HepG2 (cell line): ENCODE results near the gene C2orf80. TPM values are rescaled to one million over a fixed set of nuclear protein-coding genes. Genes with fewer than 3 reads are reported as not detected.
A peak's percentile ranks its signal among the peaks of the same experiment; 100 is the strongest.

Source experiments
- ARID4A ChIP-seq: sonication (generic); formaldehyde crosslinking; IDR thresholded peaks from 2 replicates; pipeline ENCODE4 v1.5.0; 2020; ENCODE audit warnings: mild to moderate bottlenecking, missing genetic modification reagents, borderline replicate concordance
- CREB3 ChIP-seq: sonication (generic); formaldehyde crosslinking; IDR thresholded peaks from 2 replicates; pipeline ENCODE4 v1.5.0; 2020; ENCODE audit warnings: missing genetic modification reagents
- DMAP1 ChIP-seq: IDR thresholded peaks from 2 replicates; pipeline ENCODE4 v1.6.1; 2016
- FOXA3 ChIP-seq: IDR thresholded peaks from 2 replicates; pipeline ENCODE4 v1.6.1; 2016; ENCODE audit warnings: missing genetic modification reagents, missing compliant biosample characterization
- GFI1 ChIP-seq: sonication (generic); formaldehyde crosslinking; IDR thresholded peaks from 2 replicates; pipeline ENCODE4 v1.5.0; 2020; ENCODE audit warnings: missing genetic modification reagents, mild to moderate bottlenecking, borderline replicate concordance
- IKZF1 ChIP-seq: fragments of 450-650 bp; IDR thresholded peaks from 2 replicates; pipeline ENCODE4 v1.7.1; 2016
- IRF9 ChIP-seq: sonication (generic); formaldehyde crosslinking; IDR thresholded peaks from 2 replicates; pipeline ENCODE4 v1.8.0; 2022; ENCODE audit warnings: missing genetic modification reagents, mild to moderate bottlenecking, borderline replicate concordance
- MXD4 ChIP-seq: IDR thresholded peaks from 2 replicates; pipeline ENCODE4 v1.6.1; 2016; ENCODE audit warnings: mild to moderate bottlenecking, missing biosample characterization, missing genetic modification reagents
- NBN ChIP-seq: fragments of 450-650 bp; conservative IDR thresholded peaks from 2 replicates; pipeline ENCODE4 v1.6.1; 2017
- RNF2 ChIP-seq: fragments of 450-650 bp; conservative IDR thresholded peaks from 2 replicates; pipeline ENCODE4 v1.6.1; 2016; ENCODE audit warnings: low read depth
- RXRA ChIP-seq: sonication (generic); formaldehyde crosslinking; IDR thresholded peaks from 2 replicates; pipeline ENCODE4 v1.5.1; 2020; ENCODE audit warnings: missing genetic modification reagents
- TAF1 ChIP-seq: sonication (generic); formaldehyde crosslinking; IDR thresholded peaks from 2 replicates; pipeline ENCODE4 v1.4.0; 2020; ENCODE audit warnings: missing genetic modification reagents
- ZGPAT ChIP-seq: IDR thresholded peaks from 2 replicates; pipeline ENCODE4 v1.6.1; 2016; ENCODE audit warnings: mild to moderate bottlenecking
- ZNF280B ChIP-seq: sonication (generic); formaldehyde crosslinking; IDR thresholded peaks from 2 replicates; pipeline ENCODE4 v1.5.0; 2020; ENCODE audit warnings: missing genetic modification reagents, mild to moderate bottlenecking, borderline replicate concordance
- ZNF33B ChIP-seq: sonication (generic); formaldehyde crosslinking; IDR thresholded peaks from 2 replicates; pipeline ENCODE4 v1.5.1; 2020; ENCODE audit warnings: mild to moderate bottlenecking, missing genetic modification reagents
- ZNF549 ChIP-seq: sonication (generic); formaldehyde crosslinking; IDR thresholded peaks from 2 replicates; pipeline ENCODE4 v1.5.0; 2020; ENCODE audit warnings: missing genetic modification reagents
- ZNF552 ChIP-seq: sonication (generic); formaldehyde crosslinking; IDR thresholded peaks from 2 replicates; pipeline ENCODE4 v1.9.0; 2022; ENCODE audit warnings: missing genetic modification reagents, mild to moderate bottlenecking, borderline replicate concordance
- ZNF567 ChIP-seq: sonication (generic); formaldehyde crosslinking; IDR thresholded peaks from 2 replicates; pipeline ENCODE4 v1.8.1; 2023; ENCODE audit warnings: mild to moderate bottlenecking, missing genetic modification reagents, borderline replicate concordance
- ZNF605 ChIP-seq: sonication (generic); formaldehyde crosslinking; IDR thresholded peaks from 2 replicates; pipeline ENCODE4 v1.8.0; 2022; ENCODE audit warnings: mild to moderate bottlenecking, missing genetic modification reagents
- ZNF652 ChIP-seq: IDR thresholded peaks from 2 replicates; pipeline ENCODE4 v1.6.1; 2016; ENCODE audit warnings: low read depth, borderline replicate concordance
- ZNF766 ChIP-seq: sonication (generic); formaldehyde crosslinking; IDR thresholded peaks from 2 replicates; pipeline ENCODE4 v1.5.0; 2020; ENCODE audit warnings: missing genetic modification reagents, borderline replicate concordance
- polyA plus RNA-seq, 8 experiments: library from polyadenylated mRNA; depleted of rRNA in 3 of 8; stranded (reverse) in 7 of 8; unstranded in 1 of 8; fragments of >200 nt; fragmentation: Illumina TruSeq in 4 of 8; extraction: Trizol in 4 of 8; gene quantifications; 2 replicates each; pipeline versions ENCODE4 v1.2.1 to v1.2.3, GENCODE V29; 2011 to 2016; ENCODE audit warnings: low read depth in 4 of 8, missing spikeins in 1 of 8, mixed read lengths in 1 of 8; ENCODE audit not compliant: insufficient read depth in 1 of 8
- total RNA-seq, 5 experiments: library from RNA; depleted of rRNA; stranded (reverse); fragments of >200 nt; fragmentation: Illumina TruSeq; extraction: Trizol; gene quantifications; 2 replicates each; pipeline ENCODE4 v1.2.3, GENCODE V29; 2016; ENCODE audit warnings: low read depth in 1 of 5

The C2orf80 gene
- total and polyA plus RNA-seq, 2 of the 13 experiments (the other 11 are each of a cell fraction or from before 2014, with no cell fraction given), result not detected

GRCh38 chr2:208142925-208143799 is 46.7 kb downstream of the C2orf80 start (continued):
- TF ChIP-seq ZNF33B (CRISPR knock-in tag) (no peak), ZNF652 (CRISPR knock-in tag) (no peak), ARID4A (CRISPR knock-in tag) (no peak), IRF9 (no peak), IKZF1 (no peak), ZNF567 (no peak), ZNF766 (CRISPR knock-in tag) (no peak), ZNF605 (CRISPR knock-in tag) (no peak), GFI1 (CRISPR knock-in tag) (peak; percentile 99), RNF2 (no peak), DMAP1 (no peak), MXD4 (CRISPR knock-in tag) (no peak), TAF1 (CRISPR knock-in tag) (no peak), ZNF549 (no peak), FOXA3 (CRISPR knock-in tag) (peak; percentile 68), RXRA (CRISPR knock-in tag) (no peak; the same call in 1 of the 2 replicates), ZGPAT (CRISPR knock-in tag) (peak; percentile 88), CREB3 (CRISPR knock-in tag) (no peak), ZNF552 (no peak), ZNF280B (no peak), NBN (no peak)
